ENCODE results near the gene ADGRL1. TPM values are rescaled to one million over a fixed set of nuclear protein-coding genes. Genes with fewer than 3 reads are reported as not detected.

Gene ADGRL1
- total and polyA plus RNA-seq, 2 donors (not counting 1 experiment from before 2014, with no cell fraction given), result 1.7 to 3.5 TPM

- Histone ChIP-seq H3K4me1 (ENCODE audit: control insufficient read depth, extremely low read depth, insufficient read depth, low read length) (no peaks in the 10 kb centered on the region), H3K36me3 (ENCODE audit: control insufficient read depth, insufficient read depth, low read length) (peaks cover 5% of the 10 kb centered on the region), H2AFZ (ENCODE audit: low read length) (no peak overlapping the region), H3K9me3 (ENCODE audit: control insufficient read depth, insufficient read depth, low read depth, low read length) (no peaks in the 10 kb centered on the region), H4K20me1 (ENCODE audit: control insufficient read depth, extremely low read depth, insufficient read depth, low read length) (no peaks in the 10 kb centered on the region), H3K4me2 (ENCODE audit: extremely low read depth, insufficient read depth, low read length) (no peak overlapping the region), H3K4me3 (replicated peaks in 1 of 4; ENCODE audit: control extremely low read depth in 1 of 4, insufficient read depth in 1 of 4, low read depth in 3 of 4, low read length in 4 of 4) (no peak overlapping the region), H3K9ac (ENCODE audit: insufficient read depth, low read length) (no peak overlapping the region), H3K27ac (ENCODE audit: insufficient read depth, low read length) (no peak overlapping the region), H3K27me3 (ENCODE audit: control insufficient read depth, insufficient read depth, low read length) (no peaks in the 10 kb centered on the region), H3K79me2 (ENCODE audit: control insufficient read depth, insufficient read depth, low read length) (peaks cover 5% of the 10 kb centered on the region)
- TF ChIP-seq EZH2 (IDR thresholded peaks at IDR 0.05; ENCODE audit: low read length, missing control alignments) (no peak), CTCF (conservative IDR thresholded peaks at IDR 0.05 in 1 of 2, IDR thresholded peaks at IDR 0.05 in 1 of 2; ENCODE audit: low read depth in 1 of 2, low read length in 2 of 2) (no peak)
- no peak for DNase-seq (ENCODE audit: low read depth in 2 of 2)
These were observed 99.1 kb downstream of the ADGRL1 start for GRCh38 chr19:14106840-14107239.

- Histone ChIP-seq H3K79me2 (ENCODE audit: control insufficient read depth, insufficient read depth, low read length) (peaks cover under 1% of the 10 kb centered on the region), H3K9ac (ENCODE audit: insufficient read depth, low read length) (no peak overlapping the region), H3K4me1 (ENCODE audit: control insufficient read depth, extremely low read depth, insufficient read depth, low read length) (no peaks in the 10 kb centered on the region), H3K9me3 (ENCODE audit: control insufficient read depth, insufficient read depth, low read depth, low read length) (no peaks in the 10 kb centered on the region), H4K20me1 (ENCODE audit: control insufficient read depth, extremely low read depth, insufficient read depth, low read length) (no peaks in the 10 kb centered on the region), H3K4me2 (ENCODE audit: extremely low read depth, insufficient read depth, low read length) (no peak overlapping the region), H3K36me3 (ENCODE audit: control insufficient read depth, insufficient read depth, low read length) (peaks cover 4% of the 10 kb centered on the region), H3K27ac (ENCODE audit: insufficient read depth, low read length) (no peak overlapping the region), H2AFZ (ENCODE audit: low read length) (no peak overlapping the region), H3K4me3 (replicated peaks in 1 of 4; ENCODE audit: control extremely low read depth in 1 of 4, insufficient read depth in 1 of 4, low read depth in 3 of 4, low read length in 4 of 4) (no peak overlapping the region), H3K27me3 (ENCODE audit: control insufficient read depth, insufficient read depth, low read length) (no peaks in the 10 kb centered on the region)
- DNase-seq (ENCODE audit: low read depth in 2 of 2), result no peak
- TF ChIP-seq CTCF (conservative IDR thresholded peaks at IDR 0.05 in 1 of 2, IDR thresholded peaks at IDR 0.05 in 1 of 2; ENCODE audit: low read depth in 1 of 2, low read length in 2 of 2), result no peak
- no peak for TF ChIP-seq EZH2 (IDR thresholded peaks at IDR 0.05; ENCODE audit: low read length, missing control alignments)
These were observed 100.3 kb downstream of the ADGRL1 start for GRCh38 chr19:14105680-14106079.

- no peaks in the 10 kb centered on the region for H3K27me3 ChIP-seq (ENCODE audit: control insufficient read depth, insufficient read depth, low read length)
- no peak overlapping the region for H2AFZ ChIP-seq (ENCODE audit: low read length)
- DNase-seq (ENCODE audit: low read depth in 2 of 2), result no peak
- TF ChIP-seq CTCF (conservative IDR thresholded peaks at IDR 0.05 in 1 of 2, IDR thresholded peaks at IDR 0.05 in 1 of 2; ENCODE audit: low read depth in 1 of 2, low read length in 2 of 2) (no peak), EZH2 (IDR thresholded peaks at IDR 0.05; ENCODE audit: low read length, missing control alignments) (no peak)
- H4K20me1 ChIP-seq (ENCODE audit: control insufficient read depth, extremely low read depth, insufficient read depth, low read length), result no peaks in the 10 kb centered on the region
- H3K4me1 ChIP-seq (ENCODE audit: control insufficient read depth, extremely low read depth, insufficient read depth, low read length), result no peaks in the 10 kb centered on the region
- H3K9me3 ChIP-seq (ENCODE audit: control insufficient read depth, insufficient read depth, low read depth, low read length), result no peaks in the 10 kb centered on the region
- H3K4me2 ChIP-seq (ENCODE audit: extremely low read depth, insufficient read depth, low read length), result no peak overlapping the region
- no peak overlapping the region for H3K4me3 ChIP-seq (replicated peaks in 1 of 4; ENCODE audit: control extremely low read depth in 1 of 4, insufficient read depth in 1 of 4, low read depth in 3 of 4, low read length in 4 of 4)
- no peak overlapping the region for H3K27ac ChIP-seq (ENCODE audit: insufficient read depth, low read length)
- H3K9ac ChIP-seq (ENCODE audit: insufficient read depth, low read length), result no peak overlapping the region
- H3K36me3 ChIP-seq (ENCODE audit: control insufficient read depth, insufficient read depth, low read length), result peaks cover 5% of the 10 kb centered on the region
- H3K79me2 ChIP-seq (ENCODE audit: control insufficient read depth, insufficient read depth, low read length), result no peaks in the 10 kb centered on the region
These were observed 102.7 kb downstream of the ADGRL1 start for GRCh38 chr19:14103310-14103709.
